HG03354 (cell line): ENCODE results near the gene STAB2.
"Not testable (repeated sequence)": the region's sequence is repeated elsewhere in the genome, so short reads cannot be mapped to it uniquely, and the experiment has no call there.

ENCODE experiments used
- ATAC-seq: cut with Tn5 transposase; IDR thresholded peaks from one replicate; pipeline ENCODE4 v1.9.1; 2021; ENCODE audit warnings: mild to moderate bottlenecking; ENCODE audit not compliant: unreplicated experiment, poor library complexity, severe bottlenecking

STAB2 gene

DNA sequence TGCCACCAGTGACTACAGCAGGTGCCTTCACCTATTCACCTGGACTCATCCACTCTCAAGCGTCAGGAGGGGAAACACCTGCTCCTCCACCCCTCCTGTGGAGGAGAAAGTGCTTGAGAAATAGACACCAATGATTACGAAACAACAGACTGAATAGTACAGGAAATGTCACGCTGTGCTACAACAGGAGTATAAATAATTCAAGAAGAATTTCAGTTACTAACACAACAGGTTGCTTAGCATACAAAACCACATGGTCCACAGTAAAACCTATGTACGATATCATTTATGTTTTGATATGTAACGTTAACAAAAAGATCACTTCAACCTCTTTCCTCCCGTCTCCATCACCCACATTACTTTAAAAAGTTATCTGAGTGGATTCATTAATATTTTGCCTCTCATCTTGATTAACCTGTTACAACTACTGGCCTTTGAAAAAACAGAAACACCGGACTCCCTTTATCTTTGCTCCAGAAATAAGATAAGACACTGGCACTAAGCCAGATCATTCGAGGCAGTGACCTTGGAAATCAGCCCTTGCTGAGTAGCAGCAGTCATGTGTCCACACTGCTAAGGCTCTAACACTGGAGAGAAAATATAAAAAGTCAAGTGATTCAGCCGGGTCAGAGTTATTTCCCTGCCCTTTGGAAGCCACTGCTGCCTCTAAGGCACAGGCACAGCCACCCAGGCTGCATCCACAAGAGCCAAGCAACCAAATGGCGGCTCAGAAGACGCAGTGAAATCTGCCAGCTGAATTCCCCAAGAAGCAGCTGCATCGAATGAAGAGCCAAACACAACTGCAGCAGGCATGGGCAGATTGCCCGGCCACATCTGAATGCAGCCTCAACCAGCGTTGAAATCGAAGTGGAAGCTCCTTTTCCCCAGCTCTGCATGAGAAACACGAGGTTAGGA is 213.0 kb downstream of the STAB2 start:
- ATAC-seq, result no peak

DNA sequence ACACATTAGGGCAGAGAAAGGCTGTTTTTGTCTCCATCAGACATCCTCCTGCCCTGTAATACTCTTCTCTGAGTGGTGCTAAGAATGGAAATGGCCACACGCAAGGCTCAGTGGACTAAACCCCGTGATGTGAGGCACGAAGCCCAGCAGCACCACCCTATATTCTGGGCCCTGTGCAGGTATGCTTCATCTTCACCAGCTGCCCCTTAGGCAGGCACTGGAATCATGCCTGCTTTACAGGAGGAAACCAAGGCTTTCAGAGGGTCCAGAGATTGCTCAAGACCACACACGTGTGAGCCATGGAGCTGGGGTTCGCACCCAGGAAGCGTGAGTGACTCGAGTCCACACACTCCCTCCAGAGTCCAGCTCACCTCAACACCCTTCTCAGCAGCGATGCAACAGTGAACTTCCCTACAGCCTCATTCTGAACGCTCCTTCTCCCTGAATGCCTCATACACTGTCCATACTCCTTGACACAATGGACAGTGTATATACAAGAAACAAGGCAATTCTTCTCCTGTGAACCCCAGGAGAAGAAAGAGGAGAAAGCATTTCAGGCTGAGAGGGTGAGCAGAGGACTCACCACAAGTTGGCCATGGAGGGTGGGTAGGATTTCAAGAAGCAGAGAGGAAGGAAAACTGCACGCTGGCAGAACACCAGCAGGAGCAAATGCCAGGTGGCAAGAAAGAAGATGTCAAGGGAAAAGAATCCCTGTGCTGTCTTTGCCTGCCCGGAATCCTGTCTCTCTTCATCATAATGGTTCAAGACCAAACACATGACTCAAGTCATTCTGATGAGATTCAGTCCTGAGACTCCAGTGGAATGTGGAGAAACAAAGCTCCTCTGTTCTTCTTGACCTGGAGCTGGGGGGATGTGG is 214.9 kb downstream of the STAB2 start:
- no peak for ATAC-seq

DNA sequence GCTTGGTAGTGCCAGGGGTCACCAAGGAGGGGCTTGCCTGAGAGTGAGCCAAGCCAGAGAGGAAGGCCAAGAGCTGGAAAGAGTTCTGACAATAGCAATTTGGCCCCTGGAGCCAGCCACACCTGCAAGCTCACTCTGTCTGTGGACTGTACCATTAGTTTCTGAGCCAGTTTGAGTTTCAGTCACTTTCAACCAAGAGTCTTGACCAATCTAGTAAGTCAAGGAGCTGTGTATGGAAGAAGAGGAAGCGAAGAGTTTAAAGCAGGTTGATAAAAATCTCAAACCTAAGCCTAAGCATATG is 215.5 kb downstream of the STAB2 start:
- ATAC-seq, result no peak

DNA sequence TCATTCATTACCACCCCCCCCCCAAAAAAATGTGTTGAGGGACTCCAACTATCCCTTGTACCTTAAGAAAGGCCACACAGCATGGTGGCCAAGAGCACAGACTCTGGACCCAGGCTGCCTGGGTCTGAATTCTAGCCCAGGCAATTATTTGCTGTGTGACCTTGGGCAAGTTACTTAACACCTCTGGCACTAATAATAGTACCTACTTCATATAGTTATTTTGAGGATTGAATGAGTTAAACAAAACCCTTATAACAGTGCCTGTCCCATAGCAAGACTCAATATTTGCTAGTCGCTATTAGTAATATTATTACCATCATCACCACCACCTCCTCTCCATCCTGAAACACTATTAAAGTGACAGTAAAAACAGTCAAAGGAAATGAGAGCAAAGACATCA is 216.8 kb downstream of the STAB2 start:
- ATAC-seq, result no peak

DNA sequence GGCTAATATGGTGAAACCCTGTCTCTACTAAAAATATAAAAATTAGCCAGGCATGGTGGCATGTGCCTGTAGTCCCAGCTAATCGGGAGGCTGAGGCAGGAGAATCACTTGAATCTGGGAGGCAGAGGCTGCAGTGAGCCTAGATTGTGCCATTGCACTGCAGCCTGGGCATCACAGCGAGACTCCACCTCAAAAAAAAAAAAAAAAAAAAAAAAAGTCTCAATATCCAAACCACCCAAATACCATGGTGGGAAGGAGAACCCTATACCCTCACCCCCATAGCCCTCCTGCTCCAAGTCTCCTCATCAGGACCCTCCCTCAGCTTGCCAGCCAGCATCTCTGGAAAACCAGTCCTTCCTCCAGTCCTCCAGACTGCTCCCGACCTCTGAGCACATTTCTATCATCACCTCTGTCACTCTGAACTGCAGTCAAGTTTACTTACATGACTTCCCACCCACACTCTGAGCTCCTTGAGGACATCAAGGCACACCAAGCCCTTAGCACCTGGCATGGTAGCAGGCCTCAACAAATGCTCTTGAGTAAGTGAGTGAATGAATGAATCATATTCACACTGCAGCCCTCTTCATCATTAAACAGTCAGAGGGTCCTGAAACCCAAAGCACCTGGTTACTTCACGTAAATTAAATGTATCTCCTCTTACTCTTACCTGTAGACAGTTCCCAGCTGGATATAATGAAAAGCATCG is 218.7 kb downstream of the STAB2 start:
- no peak for ATAC-seq

DNA sequence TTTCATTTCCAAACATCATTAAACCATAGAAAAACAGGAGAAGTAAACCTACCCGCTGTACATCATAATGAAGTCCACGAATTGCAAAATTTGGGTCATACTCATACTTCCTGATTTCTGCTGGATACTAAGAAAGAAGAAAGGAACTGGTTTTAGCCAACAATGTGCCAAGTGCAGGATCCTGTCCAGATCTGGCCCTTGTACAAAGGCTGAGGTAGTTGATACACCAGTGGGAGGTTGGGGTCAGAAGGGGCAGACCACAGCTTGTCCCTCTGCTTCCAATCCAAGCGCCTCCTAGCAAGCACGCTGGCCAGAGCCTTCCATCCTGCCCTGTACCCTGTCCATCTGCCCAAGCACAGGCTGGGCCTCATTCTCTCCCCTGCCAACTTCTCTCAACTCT is 219.7 kb downstream of the STAB2 start:
- ATAC-seq, result no peak

DNA sequence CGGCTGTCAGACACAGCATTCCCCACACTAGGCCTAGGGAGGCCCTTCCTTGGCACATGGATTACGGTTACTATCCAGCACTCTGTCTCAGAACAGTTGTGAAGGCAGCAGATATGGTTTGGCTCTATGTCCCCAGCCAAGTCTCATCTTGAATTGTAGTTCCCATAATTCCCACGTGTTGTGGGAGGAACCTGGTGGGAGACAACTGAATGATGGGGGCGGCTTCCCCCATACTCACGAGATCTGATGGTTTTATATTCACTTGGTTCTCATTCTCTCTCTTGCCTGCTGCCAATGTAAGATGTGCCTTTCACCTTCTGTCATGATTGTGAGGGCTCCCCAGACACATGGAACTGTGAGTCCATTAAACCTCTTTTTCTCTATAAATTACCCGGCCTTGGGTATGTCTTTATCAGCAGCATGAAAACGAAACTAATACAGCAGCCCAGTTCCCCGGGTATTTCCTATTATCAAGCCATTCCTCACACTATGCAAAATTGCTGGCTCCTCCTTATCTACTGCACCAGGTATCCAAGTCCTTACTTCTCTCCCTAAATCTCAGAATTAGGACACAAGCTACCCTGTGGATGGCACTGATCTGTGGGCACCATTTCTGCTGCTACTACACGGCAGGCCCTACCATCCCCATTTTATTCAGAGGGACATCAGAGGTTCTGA is 220.6 kb downstream of the STAB2 start:
- ATAC-seq, result no peak

DNA sequence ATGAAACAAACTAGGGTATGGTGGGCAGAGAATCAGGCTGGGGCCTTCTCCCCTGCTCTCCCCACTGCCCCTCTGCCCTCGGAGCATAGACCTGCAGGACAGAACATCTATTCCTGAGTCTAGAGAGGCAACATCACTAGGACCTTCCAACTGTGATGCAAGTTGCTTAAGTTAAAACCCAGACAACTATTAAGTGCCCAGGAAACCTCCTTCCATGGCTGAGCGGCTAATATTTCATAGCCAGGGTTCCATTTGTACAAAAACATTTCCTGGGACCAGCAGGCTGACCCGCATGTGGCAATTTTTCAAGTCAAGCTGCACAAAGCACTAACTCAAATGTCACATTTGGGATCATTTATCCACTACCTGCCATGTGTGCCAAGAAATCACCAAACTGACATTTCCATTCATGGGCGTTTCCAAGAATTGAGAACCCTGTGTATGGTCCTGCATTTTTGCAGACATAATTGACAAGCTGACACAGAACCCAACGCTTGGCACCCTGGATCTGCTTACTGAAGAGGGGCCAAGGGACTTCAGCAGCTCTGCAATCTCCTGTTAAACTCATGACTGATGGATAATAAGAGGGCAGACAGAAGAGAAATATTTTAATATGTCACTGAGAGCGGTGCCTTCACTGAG is 221.3 kb downstream of the STAB2 start:
- ATAC-seq, result no peak

DNA sequence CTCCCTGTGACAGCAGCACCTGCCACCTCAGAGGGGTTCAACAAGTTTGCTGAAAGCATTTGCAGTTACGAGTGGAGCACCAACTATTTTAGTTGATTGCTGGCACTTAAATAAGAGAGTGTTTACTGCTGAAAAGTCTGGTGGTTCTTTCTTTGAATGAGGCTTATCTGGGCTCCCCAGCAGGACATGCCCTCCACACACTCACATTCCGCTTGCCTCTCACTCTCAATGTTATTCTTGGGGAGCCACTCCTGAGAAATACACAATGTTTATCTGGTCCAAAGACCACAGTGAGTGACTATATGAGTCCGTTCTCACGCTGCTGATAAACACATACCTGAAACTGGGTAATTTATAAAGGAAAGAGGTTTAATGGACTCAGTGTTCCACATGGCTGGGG is 222.1 kb downstream of the STAB2 start:
- ATAC-seq, result no peak

DNA sequence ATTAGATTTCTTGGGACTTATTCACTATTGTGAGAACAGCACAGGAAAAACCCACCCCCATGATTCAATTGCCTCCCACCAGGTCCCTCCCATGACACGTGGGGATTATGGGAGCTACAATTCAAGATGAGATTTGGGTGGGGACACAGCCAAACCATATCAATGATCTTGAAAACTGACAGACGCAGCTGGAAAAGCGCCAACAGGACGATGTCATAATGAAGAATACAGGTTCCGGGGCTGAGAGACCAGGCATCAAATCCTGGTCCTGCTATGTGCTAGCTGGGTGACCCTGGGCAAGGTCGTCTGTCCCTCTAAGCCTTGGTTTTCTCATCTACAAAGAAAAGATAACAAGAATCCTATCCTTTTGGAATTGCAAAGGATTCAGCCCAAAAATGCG is 222.6 kb downstream of the STAB2 start:
- ATAC-seq, result not testable (repeated sequence)

DNA sequence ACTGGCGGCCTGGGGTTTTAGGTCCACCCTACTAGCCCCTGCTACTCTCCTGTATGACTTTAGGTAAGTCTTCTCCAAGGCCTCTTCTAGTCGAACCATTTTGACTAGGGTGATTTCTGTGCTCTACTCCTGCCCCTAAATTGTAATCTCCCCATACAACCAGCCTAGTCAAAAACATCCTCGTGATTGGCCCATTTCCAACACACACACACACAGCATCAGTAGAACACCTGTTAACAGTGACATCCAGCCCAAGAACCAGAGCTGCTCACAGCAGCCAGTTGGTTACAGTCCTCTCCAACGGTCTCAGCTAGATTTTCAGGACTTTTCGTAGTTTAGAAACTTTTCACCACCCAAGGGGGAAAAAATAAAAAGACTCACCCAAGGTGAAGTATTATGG is 223.0 kb downstream of the STAB2 start:
- ATAC-seq, result no peak

DNA sequence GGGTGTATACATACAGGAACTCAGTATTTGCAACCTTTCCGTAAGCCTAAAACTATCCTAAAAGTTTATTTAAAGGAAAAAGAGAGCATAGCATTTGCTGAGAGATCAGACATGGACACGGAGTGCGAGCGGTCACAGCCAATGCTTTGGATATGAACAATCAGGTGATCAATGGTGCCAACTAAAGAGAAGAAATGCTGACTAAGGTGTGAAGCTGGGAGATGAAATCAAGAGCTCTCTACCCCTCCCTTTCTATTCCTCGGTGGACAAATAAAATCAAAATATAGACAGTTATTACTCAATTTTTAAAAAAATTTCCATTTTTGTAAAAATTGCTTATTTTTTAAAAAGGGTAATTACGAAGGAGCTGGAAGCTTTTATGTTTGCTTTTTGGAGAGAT is 224.7 kb downstream of the STAB2 start:
- no peak for ATAC-seq

DNA sequence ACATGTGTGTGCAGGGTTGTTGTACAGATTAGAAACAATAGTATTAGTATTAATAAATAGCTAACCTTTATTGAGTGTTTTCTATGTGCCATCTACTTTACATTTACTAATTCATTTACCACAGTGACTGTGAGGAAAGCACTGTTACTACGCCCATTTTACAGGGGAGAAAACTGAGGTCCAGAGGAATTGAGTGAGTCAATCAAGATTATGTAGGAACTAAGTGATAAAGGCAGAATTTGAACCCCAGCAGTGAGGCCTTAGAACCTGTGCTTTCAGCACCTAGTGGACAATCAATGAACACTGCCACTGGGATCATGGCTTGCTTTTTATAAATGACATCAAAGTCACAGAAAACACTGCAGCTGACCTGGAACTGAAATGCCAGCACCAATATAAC is 225.7 kb downstream of the STAB2 start:
- ATAC-seq, result no peak

DNA sequence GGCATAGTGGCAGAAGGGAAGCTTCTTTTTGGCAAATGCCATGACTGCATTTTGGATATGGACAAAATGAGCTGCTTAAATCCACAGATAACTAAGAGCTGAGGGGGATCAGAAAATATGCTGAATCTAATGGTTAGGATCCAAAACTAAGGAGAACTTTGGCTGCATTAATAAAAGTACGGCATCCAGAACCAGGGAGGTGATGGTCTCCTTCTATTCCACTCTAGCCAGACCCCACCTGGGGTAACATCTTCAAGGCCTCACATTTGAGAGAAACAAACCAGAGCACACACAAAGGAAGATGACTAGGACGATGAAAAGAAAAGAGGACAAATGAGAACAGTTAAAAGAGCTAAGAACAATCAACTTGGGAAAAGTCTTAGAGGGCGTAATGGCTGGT is 226.4 kb downstream of the STAB2 start:
- no peak for ATAC-seq

DNA sequence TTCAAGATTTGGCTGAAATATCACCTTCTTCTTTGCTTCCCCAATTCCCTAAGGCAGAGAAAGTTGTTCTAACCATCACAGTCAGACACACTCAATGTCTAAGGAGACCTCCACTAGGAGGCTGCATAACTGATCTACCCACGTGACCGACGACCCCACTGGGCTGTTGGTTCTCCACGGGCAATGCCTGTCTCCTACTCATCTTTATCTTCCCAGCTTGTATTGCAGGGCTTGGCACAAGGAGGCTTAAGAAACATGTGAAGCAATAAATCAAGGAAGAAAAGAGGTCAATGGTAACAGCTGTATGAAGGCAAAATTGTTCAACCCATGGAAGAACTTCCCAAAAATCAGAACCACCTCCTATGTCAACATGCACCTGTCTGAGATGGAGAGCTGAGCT is 226.9 kb downstream of the STAB2 start:
- ATAC-seq, result no peak

DNA sequence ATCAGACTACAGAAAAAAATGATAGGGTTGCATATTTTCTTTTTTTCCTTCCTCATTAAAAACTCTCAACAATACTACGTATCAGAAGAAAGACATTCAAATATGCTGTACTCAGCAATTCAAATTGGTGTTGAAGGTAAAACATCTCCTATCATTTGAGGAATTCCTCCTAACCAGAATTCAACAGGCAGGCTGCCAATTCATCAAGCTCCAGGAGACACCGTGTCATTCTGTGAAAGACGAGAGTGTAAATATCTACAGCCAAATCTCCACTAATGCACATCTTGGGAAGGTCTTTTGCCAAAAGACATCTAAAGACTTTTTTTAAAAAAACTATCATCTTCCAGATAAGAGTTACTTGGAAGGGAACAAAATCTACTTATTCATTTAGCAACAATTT is 227.4 kb downstream of the STAB2 start:
- no peak for ATAC-seq
